Stimulated activated CD4-positive, alpha-beta T cell treated with anti-CD3 and anti-CD28 coated beads, Interleukin-1b, Interleukin-23, amount 100 ng/mL, for 24 hours (primary cell): ENCODE measurements around the gene SHISA7.
"Not testable (repeated sequence)": the region's sequence is repeated elsewhere in the genome, so short reads cannot be mapped to it uniquely, and the experiment has no call there.

ENCODE experiments used
- DNase-seq, 4 experiments: peaks; one replicate each; pipeline ENCODE4 v3.0.0-alpha.2; 2020; ENCODE audit warnings: low read depth in 4 of 4, low spot score in 1 of 4

SHISA7 gene

GRCh38 chr19:55448175-55448490 is 5.0 kb upstream of the SHISA7 start:
- DNase-seq = not testable (repeated sequence)

- no peak for DNase-seq
Observed at GRCh38 chr19:55447421-55448174, 4.5 kb upstream of the SHISA7 start.

GRCh38 chr19:55446060-55446459 is 3.0 kb upstream of the SHISA7 start:
- no peak for DNase-seq

- no peak for DNase-seq
Observed at GRCh38 chr19:55444646-55445045, 1.5 kb upstream of the SHISA7 start.

- no peak for DNase-seq
Observed at GRCh38 chr19:55443824-55444480, 852 bp upstream of the SHISA7 start.

DNA sequence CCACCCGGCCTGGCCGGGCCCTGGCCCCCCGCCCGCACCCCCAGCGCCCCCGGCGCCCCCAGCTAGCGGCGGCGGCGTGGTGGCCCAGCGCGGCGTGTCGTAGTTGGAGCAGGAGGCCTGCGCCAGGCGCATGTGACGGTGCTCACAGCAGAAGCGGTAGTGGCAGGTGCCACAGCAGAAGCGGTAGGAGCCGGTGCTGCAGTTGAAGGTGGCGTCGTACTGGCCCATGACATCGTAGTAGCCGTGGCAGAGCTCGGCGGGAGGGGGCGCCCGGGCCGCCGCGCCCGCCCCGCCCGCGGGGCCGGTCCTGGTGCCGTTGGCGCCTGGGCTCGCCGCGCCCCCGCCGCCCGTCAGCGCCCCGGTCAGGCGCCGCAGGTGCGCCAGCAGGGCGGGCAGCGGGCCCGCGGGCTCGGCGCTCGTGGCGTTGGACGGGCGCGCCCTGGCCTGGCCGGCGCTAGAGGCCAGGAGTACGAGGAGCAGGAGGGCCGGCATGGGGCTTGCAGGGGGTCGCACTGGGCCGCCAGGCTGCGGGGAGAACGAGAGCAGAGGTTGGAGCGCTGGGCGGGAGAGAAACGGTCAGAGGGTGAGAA is 633 bp downstream of the SHISA7 start:
- no peak for DNase-seq

DNA sequence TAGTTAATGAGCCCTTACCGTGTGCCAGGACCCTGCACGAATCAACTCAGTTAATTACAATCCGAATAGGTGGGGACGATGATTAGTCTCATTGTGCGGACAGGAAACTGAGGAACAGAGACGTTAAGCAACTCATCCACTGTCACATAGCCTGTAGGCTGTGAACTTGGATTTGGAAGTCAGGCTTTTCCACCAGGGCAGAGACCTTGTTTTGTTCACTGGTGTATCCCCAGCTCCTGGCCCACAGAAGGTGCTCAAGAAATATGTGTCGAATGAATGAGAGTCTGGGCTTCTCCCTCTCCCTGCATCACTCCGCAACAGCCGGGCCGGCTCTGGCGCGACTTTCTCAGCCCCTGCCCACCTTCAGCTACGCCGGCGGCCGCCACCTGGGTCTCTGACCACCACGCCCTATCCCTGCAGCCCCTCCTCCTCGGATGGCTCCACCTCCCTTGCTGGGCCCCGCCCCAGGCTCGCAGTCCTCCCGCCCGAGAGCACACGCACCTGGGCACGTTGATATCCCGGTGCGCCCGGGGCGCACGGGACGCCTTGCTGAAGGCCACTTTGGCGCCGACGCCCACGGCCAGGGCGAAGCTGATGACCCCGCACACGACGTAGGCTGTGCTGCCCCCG is 1.3 kb downstream of the SHISA7 start:
- DNase-seq = no peak

GRCh38 chr19:55441319-55441691 is 1.8 kb downstream of the SHISA7 start:
- no peak for DNase-seq

- DNase-seq = no peak
Observed at GRCh38 chr19:55440411-55441105, 2.5 kb downstream of the SHISA7 start.

GRCh38 chr19:55439052-55439451 is 4.0 kb downstream of the SHISA7 start:
- DNase-seq = no peak

- DNase-seq = no peak
Observed at GRCh38 chr19:55437410-55437809, 5.7 kb downstream of the SHISA7 start.

DNA sequence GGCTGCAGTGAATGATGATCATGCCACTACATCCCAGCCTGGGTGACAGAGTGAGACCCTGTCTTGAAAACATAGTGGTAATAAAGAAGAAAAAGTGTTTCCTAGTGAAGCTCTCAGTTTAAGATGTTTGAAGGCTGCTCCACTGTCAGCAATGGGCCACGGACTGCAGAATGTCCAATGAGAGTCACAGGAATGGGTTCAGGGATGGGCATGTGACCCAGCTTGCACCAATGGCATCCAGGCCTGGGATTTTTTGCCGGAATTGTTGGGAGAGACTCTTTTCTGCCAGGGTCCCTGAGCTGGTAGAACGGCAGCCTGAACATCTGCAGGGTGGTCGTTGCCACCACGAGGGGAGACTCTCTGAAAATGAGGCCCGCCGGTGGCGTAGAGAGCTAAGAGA is 6.3 kb downstream of the SHISA7 start:
- no peak for DNase-seq

DNA sequence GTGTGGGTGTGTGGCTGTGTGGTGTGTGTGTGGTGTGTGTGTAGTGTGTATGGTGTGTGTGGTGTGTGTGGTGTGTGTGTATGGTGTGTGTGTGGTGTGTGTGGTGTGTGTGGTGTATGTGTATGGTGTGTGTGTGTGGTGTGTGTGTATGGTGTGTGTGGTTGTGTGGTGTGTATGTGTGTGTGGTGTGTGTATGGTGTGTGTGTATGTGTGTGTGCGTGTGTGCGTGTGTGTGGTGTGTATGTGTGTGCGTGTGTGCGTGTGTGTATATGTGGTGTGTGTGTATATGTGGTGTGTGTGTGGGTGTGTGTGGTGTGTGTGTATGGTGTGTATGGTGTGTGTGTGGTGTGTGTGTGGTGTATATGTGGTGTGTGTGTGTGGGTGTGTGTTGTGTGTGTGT is 8.1 kb downstream of the SHISA7 start:
- no peak for DNase-seq

- no peak for DNase-seq
Observed at GRCh38 chr19:55434356-55434919, 8.7 kb downstream of the SHISA7 start.

DNA sequence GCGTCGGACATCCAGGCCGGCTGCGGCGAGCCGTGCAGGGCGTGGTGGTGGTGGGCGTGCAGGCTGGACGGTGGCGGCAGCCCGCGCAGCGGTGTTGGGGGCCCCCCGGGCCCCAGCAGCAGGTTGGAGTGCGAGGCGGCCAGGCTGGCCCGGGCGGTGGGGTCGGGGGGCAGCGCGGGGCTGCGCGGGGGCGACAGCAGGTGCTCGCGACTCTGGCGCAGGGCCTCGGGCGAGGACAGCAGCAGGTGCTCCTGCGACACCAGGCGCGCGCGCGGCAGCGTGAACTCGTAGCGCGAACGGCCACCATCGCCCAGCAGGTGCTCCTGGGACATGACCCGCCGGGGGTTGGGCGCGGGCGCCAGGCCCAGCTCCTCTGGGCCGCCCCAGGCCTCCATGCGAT is 9.8 kb downstream of the SHISA7 start:
- DNase-seq = no peak

- DNase-seq = no peak
Observed at GRCh38 chr19:55432241-55432959, 10.7 kb downstream of the SHISA7 start.

- DNase-seq = no peak
Observed at GRCh38 chr19:55431183-55431582, 11.9 kb downstream of the SHISA7 start.

DNA sequence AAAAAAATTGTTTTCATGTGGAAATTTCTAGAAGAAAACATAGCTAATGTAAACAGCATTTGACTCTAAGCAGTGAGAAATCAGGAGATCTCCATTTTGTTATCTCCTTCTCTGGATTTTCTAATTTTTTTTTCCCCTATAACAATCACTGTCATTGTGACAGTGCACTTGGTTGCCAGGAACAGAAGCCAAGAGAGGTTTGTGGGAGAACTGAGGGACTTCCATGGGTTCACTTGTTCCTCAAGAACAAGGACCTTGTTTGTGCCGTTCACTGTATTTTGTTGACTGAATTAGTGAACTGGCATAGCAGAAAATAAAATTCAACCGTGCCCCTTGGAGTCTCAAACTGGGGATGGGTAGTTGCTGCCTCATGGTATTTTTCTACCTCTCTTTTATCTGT is 17.1 kb downstream of the SHISA7 start:
- DNase-seq = no peak

DNA sequence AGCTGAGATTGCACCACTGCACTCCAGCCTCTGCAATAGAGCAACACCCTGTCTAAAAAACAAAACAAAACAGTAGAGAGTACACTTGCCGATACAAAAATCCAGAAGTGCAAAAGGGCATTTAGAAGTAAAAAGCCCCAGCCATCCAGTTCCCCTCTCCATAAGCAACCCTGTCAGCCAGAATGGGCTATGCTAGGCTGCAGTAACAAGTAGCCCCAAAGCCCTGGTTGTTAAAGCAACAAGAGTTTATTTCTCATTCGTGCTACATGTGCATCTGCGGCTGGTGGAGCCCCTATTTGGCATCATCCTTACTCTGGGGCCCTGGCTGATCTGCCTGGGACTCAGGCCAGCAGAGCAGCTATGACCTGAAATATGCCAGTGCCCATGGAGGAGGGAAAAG is 18.6 kb downstream of the SHISA7 start:
- DNase-seq = no peak

GRCh38 chr19:55423225-55424005 is 19.7 kb downstream of the SHISA7 start:
- DNase-seq = no peak
